ENCODE results near the gene ACOX2. TPM values are rescaled to one million over a fixed set of nuclear protein-coding genes. Genes with fewer than 3 reads are reported as not detected.

ACOX2 gene
- total and polyA plus RNA-seq, 2 of the 13 experiments (the other 11 are each of a cell fraction or from before 2014, with no cell fraction given) = 42.6 to 98.5 TPM

GRCh38 chr3:58555203-58555602, 18.2 kb upstream of the ACOX2 start:
- WGBS (ENCODE audit: low lambda C conversion rate) = 90% methylated on average over 2 of the region's 2 CpGs
- H3K9me3 ChIP-seq (ENCODE audit: low read length) = no peaks in the 10 kb centered on the region
- DNase-seq (ENCODE audit: low spot score) (no peak), ATAC-seq (no peak), FAIRE-seq (no peak)
- intact Hi-C loops (cut with micrococcal nuclease; ENCODE audit: unreplicated experiment) (no loop called here), in situ Hi-C loops (cut with HindIII; ENCODE audit: extremely low pct_ligation_motif_present, low pct_unique_long_range_greater_than_20kb) (no loop called here)
- no peak overlapping the region for H3K27ac ChIP-seq (ENCODE audit: extremely low read length, insufficient read depth, low read length)
- no peaks in the 10 kb centered on the region for H3K27me3 ChIP-seq (ENCODE audit: control insufficient read depth in 1 of 2, insufficient read depth in 2 of 2, low read length in 2 of 2)
- no peak overlapping the region for H3K4me2 ChIP-seq (ENCODE audit: low read depth, low read length)
- H3K36me3 ChIP-seq (replicated peaks in 1 of 2; ENCODE audit: control insufficient read depth in 1 of 2, insufficient read depth in 2 of 2, low read length in 2 of 2) = no peaks in the 10 kb centered on the region
- H3K79me2 ChIP-seq (ENCODE audit: insufficient read depth, low read length) = no peaks in the 10 kb centered on the region
- H3K4me3 ChIP-seq (replicated peaks in 1 of 3; ENCODE audit: insufficient read depth in 1 of 3, low read depth in 2 of 3, low read length in 3 of 3) = no peak overlapping the region
- peaks cover 31% of the 10 kb centered on the region for H3K4me1 ChIP-seq (ENCODE audit: insufficient read depth, low read length)
- POLR2A ChIA-PET = no interaction called here
- H4K20me1 ChIP-seq (ENCODE audit: insufficient read depth, low read length) = no peaks in the 10 kb centered on the region
- no TSS peak for BruUV-seq (replicated peaks)
- TF ChIP-seq ASH2L (IDR thresholded peaks at IDR 0.05; ENCODE audit: insufficient read length, low read depth, low read length) = no peak
- no peak for TF ChIP-seq PITX1 (CRISPR knock-in tag; IDR thresholded peaks at IDR 0.05)
- TF ChIP-seq ZSCAN30 (CRISPR knock-in tag; IDR thresholded peaks at IDR 0.05) = no peak
- TF ChIP-seq, protein P1, sequence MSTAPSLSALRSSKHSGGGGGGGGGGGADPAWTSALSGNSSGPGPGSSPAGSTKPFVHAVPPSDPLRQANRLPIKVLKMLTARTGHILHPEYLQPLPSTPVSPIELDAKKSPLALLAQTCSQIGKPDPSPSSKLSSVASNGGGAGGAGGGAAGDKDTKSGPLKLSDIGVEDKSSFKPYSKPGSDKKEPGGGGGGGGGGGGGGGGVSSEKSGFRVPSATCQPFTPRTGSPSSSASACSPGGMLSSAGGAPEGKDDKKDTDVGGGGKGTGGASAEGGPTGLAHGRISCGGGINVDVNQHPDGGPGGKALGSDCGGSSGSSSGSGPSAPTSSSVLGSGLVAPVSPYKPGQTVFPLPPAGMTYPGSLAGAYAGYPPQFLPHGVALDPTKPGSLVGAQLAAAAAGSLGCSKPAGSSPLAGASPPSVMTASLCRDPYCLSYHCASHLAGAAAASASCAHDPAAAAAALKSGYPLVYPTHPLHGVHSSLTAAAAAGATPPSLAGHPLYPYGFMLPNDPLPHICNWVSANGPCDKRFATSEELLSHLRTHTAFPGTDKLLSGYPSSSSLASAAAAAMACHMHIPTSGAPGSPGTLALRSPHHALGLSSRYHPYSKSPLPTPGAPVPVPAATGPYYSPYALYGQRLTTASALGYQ (CRISPR knock-in tag; IDR thresholded peaks at IDR 0.05) = no peak
- TF ChIP-seq RBM39 (IDR thresholded peaks at IDR 0.05; ENCODE audit: low read depth, low read length, poor library complexity, severe bottlenecking) = no peak
- TF ChIP-seq, protein P2, sequence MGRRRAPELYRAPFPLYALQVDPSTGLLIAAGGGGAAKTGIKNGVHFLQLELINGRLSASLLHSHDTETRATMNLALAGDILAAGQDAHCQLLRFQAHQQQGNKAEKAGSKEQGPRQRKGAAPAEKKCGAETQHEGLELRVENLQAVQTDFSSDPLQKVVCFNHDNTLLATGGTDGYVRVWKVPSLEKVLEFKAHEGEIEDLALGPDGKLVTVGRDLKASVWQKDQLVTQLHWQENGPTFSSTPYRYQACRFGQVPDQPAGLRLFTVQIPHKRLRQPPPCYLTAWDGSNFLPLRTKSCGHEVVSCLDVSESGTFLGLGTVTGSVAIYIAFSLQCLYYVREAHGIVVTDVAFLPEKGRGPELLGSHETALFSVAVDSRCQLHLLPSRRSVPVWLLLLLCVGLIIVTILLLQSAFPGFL (CRISPR knock-in tag; IDR thresholded peaks at IDR 0.05) = no peak
- no peak for TF ChIP-seq HNF1B (CRISPR knock-in tag; IDR thresholded peaks at IDR 0.05)
- CTCF ChIA-PET (ENCODE audit: low intra/inter-chr PET ratio, low total read pairs) = no interaction called here
- no peak overlapping the region for H2AFZ ChIP-seq (ENCODE audit: low read length)
- H3K9ac ChIP-seq (ENCODE audit: insufficient read depth, low read depth, low read length) = no peak overlapping the region
